GM23248 (cell line): Measurements from ENCODE around the gene DNMT1.

Source experiments
- EZH2 ChIP-seq: fragments of 200-600 bp; sonication (generic); IDR thresholded peaks from 2 replicates; pipeline ENCODE4 v1.6.1; 2018; ENCODE audit warnings: antibody characterized with exemption, mild to moderate bottlenecking; ENCODE audit not compliant: insufficient read depth, poor library complexity, severe bottlenecking
- EZH2phosphoT487 ChIP-seq: fragments of 200-600 bp; sonication (generic); IDR thresholded peaks from 2 replicates; pipeline ENCODE4 v1.6.1; 2018; ENCODE audit warnings: antibody characterized with exemption, moderate library complexity, mild to moderate bottlenecking, low read depth; ENCODE audit not compliant: insufficient read depth

DNA sequence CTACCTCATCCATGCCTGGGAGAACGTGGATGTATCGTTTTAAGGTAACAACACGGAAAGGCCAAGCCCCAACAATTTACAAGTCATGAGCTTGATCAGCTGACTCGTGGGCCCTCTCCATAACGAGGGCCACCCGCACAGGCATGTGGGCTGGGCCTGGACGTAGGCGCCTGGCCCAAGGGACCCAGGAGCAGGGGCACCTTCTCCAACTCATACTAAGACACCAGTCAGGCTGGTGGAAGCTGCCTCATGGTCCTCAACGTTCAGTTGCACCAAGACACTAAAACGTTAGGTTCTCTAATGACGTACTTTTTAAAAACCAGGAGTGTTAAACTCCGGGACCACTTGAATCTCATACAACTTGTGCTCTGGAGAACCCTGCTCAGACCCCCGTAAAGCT is 53.3 kb downstream of the DNMT1 start:
- TF ChIP-seq EZH2 (no peak), EZH2phosphoT487 (no peak)
